H1 (cell line): ENCODE data around the gene RBM17. TPM values are rescaled to one million over a fixed set of nuclear protein-coding genes. Genes with fewer than 3 reads are reported as not detected.
A peak's percentile ranks its signal among the peaks of the same experiment; 100 is the strongest.

Source experiments
- CTCF ChIA-PET: fragments of 300-600 bp; sonication (Branson Sonifier 250); formaldehyde crosslinking; loops from one replicate; lab custom pipeline; 2021; ENCODE audit not compliant: partially characterized antibody; lab: Charles Lee
- POLR2A ChIA-PET: fragments of 300-600 bp; sonication (Branson Sonifier 250); formaldehyde crosslinking; loops from one replicate; lab custom pipeline; 2021; ENCODE audit warnings: inconsistent platforms; ENCODE audit not compliant: partially characterized antibody; lab: Charles Lee
- DNase-seq, 2 experiments: peaks; one replicate each; pipeline versions ENCODE4 v3.0.0 to v3.0.0-alpha.2; 2010 to 2022; ENCODE audit warnings: low spot score in 2 of 2, low read depth in 1 of 2, mixed read lengths in 1 of 2
- FAIRE-seq: peaks from 2 replicates; lab custom pipeline; 2011; peaks lifted over from hg19 to GRCh38; lab: Jason Lieb, UNC
- H2AFZ ChIP-seq: 2 replicates; pipeline ENCODE4 v1.8.1; 2012; ENCODE audit warnings: low read length, inconsistent platforms
- H2AK5ac ChIP-seq: 2 replicates; pipeline ENCODE4 v1.6.1; 2013; ENCODE audit warnings: low read depth, low read length
- H2BK120ac ChIP-seq: replicated peaks from 2 replicates; pipeline ENCODE3; 2013; ENCODE audit warnings: low read depth, low read length, inconsistent platforms
- H2BK12ac ChIP-seq: 2 replicates; pipeline ENCODE4 v1.6.1; 2013; ENCODE audit warnings: low read depth, low read length
- H2BK15ac ChIP-seq: 2 replicates; pipeline ENCODE4 v1.6.1; 2013; ENCODE audit warnings: low read length
- H2BK20ac ChIP-seq: 2 replicates; pipeline ENCODE4 v1.6.1; 2013; ENCODE audit warnings: low read length
- H2BK5ac ChIP-seq: 2 replicates; pipeline ENCODE4 v1.6.1; 2013; ENCODE audit warnings: low read depth, low read length
- H3K14ac ChIP-seq: 2 replicates; pipeline ENCODE4 v1.6.1; 2013; ENCODE audit warnings: inconsistent platforms; ENCODE audit not compliant: insufficient read length
- H3K18ac ChIP-seq: 2 replicates; pipeline ENCODE4 v1.6.1; 2013; ENCODE audit warnings: low read length; ENCODE audit errors: extremely low read depth
- H3K23ac ChIP-seq: 2 replicates; pipeline ENCODE4 v1.6.1; 2013; ENCODE audit warnings: inconsistent platforms; ENCODE audit not compliant: insufficient read length
- H3K23me2 ChIP-seq: 2 replicates; pipeline ENCODE4 v1.6.1; 2013; ENCODE audit warnings: low read depth, low read length
- H3K27ac ChIP-seq: 2 replicates; pipeline ENCODE4 v1.6.1; 2011; ENCODE audit warnings: low read depth, low read length, inconsistent platforms
- H3K27me3 ChIP-seq, 4 experiments: replicated peaks in 1 of 4; 1 replicate in 1 of 4; 2 replicates in 3 of 4; pipeline versions ENCODE4 v1.6.1 to v1.8.1; 2011 to 2013; ENCODE audit warnings: low read length in 3 of 4, mild to moderate bottlenecking in 3 of 4, inconsistent platforms in 2 of 4, mixed read lengths in 2 of 4, moderate library complexity in 1 of 4; ENCODE audit not compliant: control insufficient read depth in 3 of 4, insufficient read depth in 3 of 4; ENCODE audit errors: extremely low read depth in 1 of 4
- H3K36me3 ChIP-seq, 4 experiments: 2 replicates each; pipeline versions ENCODE4 v1.6.1 to v1.8.1; 2011 to 2013; ENCODE audit warnings: mild to moderate bottlenecking in 4 of 4, low read length in 3 of 4, moderate library complexity in 2 of 4, control low read depth in 1 of 4, inconsistent platforms in 1 of 4; ENCODE audit not compliant: insufficient read depth in 4 of 4, control insufficient read depth in 2 of 4
- H3K4ac ChIP-seq: replicated peaks from 2 replicates; pipeline ENCODE3; 2013; ENCODE audit warnings: low read length, low read depth, mixed read lengths, inconsistent platforms; ENCODE audit not compliant: insufficient read length
- H3K4me1 ChIP-seq, 4 experiments: replicated peaks in 1 of 4; 1 replicate in 1 of 4; 2 replicates in 3 of 4; pipeline versions ENCODE4 v1.6.1 to v1.8.1; 2011 to 2013; ENCODE audit warnings: low read length in 3 of 4, inconsistent platforms in 2 of 4, mixed read lengths in 1 of 4; ENCODE audit not compliant: insufficient read depth in 4 of 4, control insufficient read depth in 3 of 4
- H3K4me2 ChIP-seq, 2 experiments: 2 replicates each; pipeline versions ENCODE4 v1.6.1 to v1.8.1; 2011 to 2013; ENCODE audit warnings: low read depth in 2 of 2, low read length in 2 of 2, control low read depth in 1 of 2, inconsistent platforms in 1 of 2, mild to moderate bottlenecking in 1 of 2; ENCODE audit not compliant: insufficient read depth in 1 of 2
- H3K4me3 ChIP-seq, 4 experiments: fragments of 200-600, 300-600 bp in 1 of 4; sonication (generic), shearing (Covaris generic), sonication (Bioruptor Twin) in 1 of 4; 2 replicates each; pipeline versions ENCODE4 v1.5.1 to v1.8.1; 2011 to 2016; ENCODE audit warnings: low read length in 4 of 4, low read depth in 3 of 4, control low read depth in 2 of 4, inconsistent platforms in 2 of 4, mild to moderate bottlenecking in 2 of 4, mixed read lengths in 1 of 4, moderate library complexity in 1 of 4; ENCODE audit not compliant: insufficient read depth in 2 of 4; ENCODE audit errors: extremely low read depth in 1 of 4
- H3K56ac ChIP-seq: replicated peaks from 2 replicates; pipeline ENCODE3; 2013; ENCODE audit warnings: low read depth, mild to moderate bottlenecking, mixed read lengths, low read length, inconsistent platforms; ENCODE audit not compliant: insufficient read length
- H3K79me1 ChIP-seq: 2 replicates; pipeline ENCODE4 v1.6.1; 2013; ENCODE audit warnings: low read depth, low read length, control low read depth
- H3K79me2 ChIP-seq, 2 experiments: 2 replicates each; pipeline versions ENCODE4 v1.6.1 to v1.8.1; 2012 to 2013; ENCODE audit warnings: low read length in 2 of 2, mild to moderate bottlenecking in 2 of 2, inconsistent platforms in 1 of 2; ENCODE audit not compliant: insufficient read depth in 2 of 2, control insufficient read depth in 1 of 2
- H3K9ac ChIP-seq, 4 experiments: replicated peaks in 1 of 4; 1 replicate in 1 of 4; 2 replicates in 3 of 4; pipeline versions ENCODE4 v1.6.1 to v1.8.1; 2011 to 2013; ENCODE audit warnings: low read depth in 3 of 4, low read length in 3 of 4, control low read depth in 2 of 4, mild to moderate bottlenecking in 2 of 4, moderate library complexity in 2 of 4, inconsistent platforms in 1 of 4; ENCODE audit errors: extremely low read depth in 1 of 4
- H3K9me3 ChIP-seq, 2 experiments: 2 replicates each; pipeline versions ENCODE4 v1.6.1 to v1.8.1; 2012 to 2013; ENCODE audit warnings: mild to moderate bottlenecking in 2 of 2, moderate library complexity in 2 of 2, control low read depth in 1 of 2, inconsistent platforms in 1 of 2, low read depth in 1 of 2, low read length in 1 of 2, mixed read lengths in 1 of 2; ENCODE audit not compliant: insufficient read depth in 2 of 2
- H4K20me1 ChIP-seq, 2 experiments: replicated peaks in 1 of 2; 2 replicates each; pipeline versions ENCODE3 to v1.8.1; 2011 to 2013; ENCODE audit warnings: inconsistent platforms in 2 of 2, low read length in 2 of 2, mild to moderate bottlenecking in 1 of 2; ENCODE audit not compliant: insufficient read depth in 2 of 2, control insufficient read depth in 1 of 2
- H4K5ac ChIP-seq: 2 replicates; pipeline ENCODE4 v1.6.1; 2013; ENCODE audit warnings: low read length, low read depth, mixed read lengths, inconsistent platforms; ENCODE audit not compliant: insufficient read length
- H4K8ac ChIP-seq: 2 replicates; pipeline ENCODE4 v1.8.0; 2013; ENCODE audit warnings: mild to moderate bottlenecking, moderate library complexity, low read length, inconsistent platforms; ENCODE audit not compliant: insufficient read depth; ENCODE audit errors: extremely low read depth
- H4K91ac ChIP-seq: replicated peaks from 2 replicates; pipeline ENCODE3; 2013; ENCODE audit warnings: low read length, mixed read lengths, inconsistent platforms; ENCODE audit not compliant: insufficient read length
- CTBP2 ChIP-seq: IDR thresholded peaks from 2 replicates; pipeline ENCODE4 v1.7.0; 2011; ENCODE audit warnings: borderline replicate concordance, mild to moderate bottlenecking, moderate library complexity, mixed read lengths, low read length; ENCODE audit not compliant: insufficient read depth, insufficient read length
- KDM4A ChIP-seq: IDR thresholded peaks from one replicate; pipeline ENCODE4 v1.7.1; 2012; ENCODE audit warnings: low read depth, mild to moderate bottlenecking, moderate library complexity, low read length, inconsistent platforms; ENCODE audit not compliant: severe bottlenecking
- WGBS, 2 experiments: shearing (Covaris generic) in 1 of 2; methylation state at CpG; one replicate each; pipeline versions ENCODE4 v1.1.6 to v1.1.7; 2013 to 2015; ENCODE audit warnings: low lambda C conversion rate in 2 of 2, mixed read lengths in 2 of 2, inconsistent platforms in 1 of 2, low coverage in 1 of 2, missing lambda C conversion rate in 1 of 2; ENCODE audit not compliant: insufficient replicate concordance in 2 of 2, insufficient coverage in 1 of 2, insufficient read length in 1 of 2; ENCODE audit errors: extremely low coverage in 1 of 2, missing lambda C conversion rate in 1 of 2; 5-methylcytosine and 5-hydroxymethylcytosine counted together
- polyA plus RNA-seq, 7 experiments: library from polyadenylated mRNA; depleted of rRNA in 3 of 7; stranded (reverse) in 5 of 7; unstranded in 2 of 7; fragments of >200 nt in 5 of 7; fragments of 200-250 nt in 2 of 7; gene quantifications; 1 replicate in 5 of 7; 2 replicates in 1 of 7; 4 replicates in 1 of 7; pipeline versions ENCODE4 v1.2.1 to v1.2.3, GENCODE V29; 2011 to 2013; ENCODE audit warnings: missing spikeins in 2 of 7, mixed read lengths in 2 of 7
- total RNA-seq: library from RNA; stranded (reverse); fragmentation: NEBNext Ultra II Directional; extraction: Animal tissue kit (Norgen Biotek cat#: 25700); gene quantifications from 2 replicates; pipeline ENCODE4 v1.2.1, GENCODE V29; 2021

RBM17 gene
- total and polyA plus RNA-seq, 2 of the 8 experiments (the other 6 are each of a cell fraction or from before 2014, with no cell fraction given) = 15.7 to 128 TPM

- Histone ChIP-seq H3K4me3 (peak overlapping the region in 1 of 4 experiments; percentile 18; a peak in 2 of 8 replicates), H3K23ac (no peak overlapping the region), H2BK5ac (no peak overlapping the region), H2AFZ (no peak overlapping the region), H3K4ac (no peak overlapping the region), H4K20me1 (peaks cover 17 to 21% of the 10 kb centered on the region in 2 experiments), H3K9me3 (no peaks in the 10 kb centered on the region), H4K91ac (no peak overlapping the region), H3K23me2 (peaks cover 6% of the 10 kb centered on the region; the same call in 1 of the 2 replicates), H3K79me1 (peaks cover 5% of the 10 kb centered on the region), H3K79me2 (peaks cover 40 to 74% of the 10 kb centered on the region in 2 experiments), H3K4me2 (peak overlapping the region; percentile 20 to 96; a peak in 3 of 4 replicates), H2BK120ac (no peak overlapping the region), H2BK12ac (no peak overlapping the region), H2BK15ac (no peak overlapping the region), H4K8ac (no peak overlapping the region), H3K27me3 (no peaks in the 10 kb centered on the region), H2BK20ac (no peak overlapping the region), H3K14ac (no peak overlapping the region), H3K9ac (no peak overlapping the region), H3K56ac (no peak overlapping the region), H3K18ac (no peak overlapping the region), H3K27ac (no peak overlapping the region), H3K36me3 (no peaks in the 10 kb centered on the region), H2AK5ac (no peak overlapping the region), H3K4me1 (peaks cover 2 to 23% (median 13%) of the 10 kb centered on the region in 4 experiments; a peak in 5 of 7 replicates), H4K5ac (no peak overlapping the region)
- no peak for FAIRE-seq
- 29% methylated on average over 1 of the region's 1 CpG; no CpG with 5 or more reads in 1 of the 2 experiments for WGBS, 2 experiments
- no peak for TF ChIP-seq KDM4A
- no peak for TF ChIP-seq CTBP2
- CTCF ChIA-PET = interaction anchor here (0.6 to 1.5 kb wide), 6 partner anchors 49 to 588 kb away, joined by 3 to 6 read pairs (median 3); no protein-coding TSS in a partner anchor
- DNase-seq = no peak
- POLR2A ChIA-PET = interaction anchor here (1.7 to 3.5 kb wide), 2 partner anchors 15 to 111 kb away, joined by 4 to 12 read pairs; partner anchors contain the start of gene PFKFB3
Measured at GRCh38 chr10:6091630-6092029, 2.8 kb downstream of the RBM17 start.
